ENCODE measurements around the gene VPS13D.

Gene VPS13D

GRCh38 chr1:12208271-12208670, 21.6 kb upstream of the VPS13D start:
- Histone ChIP-seq H3K4me2 (ENCODE audit: low read length) (no peak overlapping the region), H4K20me1 (ENCODE audit: control insufficient read depth, insufficient read depth, low read depth, low read length) (no peaks in the 10 kb centered on the region)
- TF ChIP-seq, protein P1, sequence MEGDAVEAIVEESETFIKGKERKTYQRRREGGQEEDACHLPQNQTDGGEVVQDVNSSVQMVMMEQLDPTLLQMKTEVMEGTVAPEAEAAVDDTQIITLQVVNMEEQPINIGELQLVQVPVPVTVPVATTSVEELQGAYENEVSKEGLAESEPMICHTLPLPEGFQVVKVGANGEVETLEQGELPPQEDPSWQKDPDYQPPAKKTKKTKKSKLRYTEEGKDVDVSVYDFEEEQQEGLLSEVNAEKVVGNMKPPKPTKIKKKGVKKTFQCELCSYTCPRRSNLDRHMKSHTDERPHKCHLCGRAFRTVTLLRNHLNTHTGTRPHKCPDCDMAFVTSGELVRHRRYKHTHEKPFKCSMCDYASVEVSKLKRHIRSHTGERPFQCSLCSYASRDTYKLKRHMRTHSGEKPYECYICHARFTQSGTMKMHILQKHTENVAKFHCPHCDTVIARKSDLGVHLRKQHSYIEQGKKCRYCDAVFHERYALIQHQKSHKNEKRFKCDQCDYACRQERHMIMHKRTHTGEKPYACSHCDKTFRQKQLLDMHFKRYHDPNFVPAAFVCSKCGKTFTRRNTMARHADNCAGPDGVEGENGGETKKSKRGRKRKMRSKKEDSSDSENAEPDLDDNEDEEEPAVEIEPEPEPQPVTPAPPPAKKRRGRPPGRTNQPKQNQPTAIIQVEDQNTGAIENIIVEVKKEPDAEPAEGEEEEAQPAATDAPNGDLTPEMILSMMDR (IDR thresholded peaks at IDR 0.05; ENCODE audit: low read depth, low read length, poor library complexity, severe bottlenecking), result no peak
- TF ChIP-seq EZH2phosphoT487 (IDR thresholded peaks at IDR 0.05; ENCODE audit: borderline replicate concordance, low read length), result no peak

DNA sequence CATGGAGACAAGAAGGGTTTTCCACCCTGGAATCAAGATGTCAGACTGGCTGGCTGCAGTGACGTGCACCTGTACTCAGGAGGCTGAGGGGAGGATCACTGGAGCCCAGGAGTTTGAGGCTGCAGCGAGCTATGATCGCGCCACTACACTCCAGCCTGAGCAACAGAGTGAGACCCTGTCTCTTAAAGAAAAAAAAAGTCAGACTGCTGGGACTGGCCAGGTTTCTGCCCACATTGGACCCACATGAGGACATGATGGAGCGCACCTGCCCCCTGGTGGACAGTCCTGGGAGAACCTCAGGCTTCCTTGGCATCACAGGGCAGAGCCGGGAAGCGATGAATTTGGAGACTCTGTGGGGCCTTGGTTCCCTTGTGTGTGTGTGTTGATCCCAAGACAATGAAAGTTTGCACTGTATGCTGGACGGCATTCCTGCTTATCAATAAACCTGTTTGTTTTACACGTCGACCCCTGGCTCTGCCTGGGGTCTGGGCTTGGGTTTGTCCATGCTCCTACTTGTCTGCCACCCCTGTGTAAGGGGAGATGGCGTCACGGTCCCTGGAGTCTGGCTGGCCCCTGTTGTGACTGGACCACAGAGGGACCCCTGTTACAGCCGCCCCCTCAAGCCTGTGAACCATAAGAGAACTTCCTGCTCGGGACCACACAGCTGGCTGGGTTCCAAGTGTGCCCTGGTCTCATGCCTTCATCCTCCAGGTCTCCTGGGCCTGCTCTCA, 20.9 kb upstream of the VPS13D start:
- no peaks in the 10 kb centered on the region for H3K36me3 ChIP-seq (ENCODE audit: control insufficient read depth, low read length)
- no peaks in the 10 kb centered on the region for H3F3A ChIP-seq (ENCODE audit: control insufficient read depth, insufficient read depth)
- H3K9me3 ChIP-seq (ENCODE audit: control insufficient read depth, insufficient read depth, low read length), result no peaks in the 10 kb centered on the region
- no peaks in the 10 kb centered on the region for H3K79me2 ChIP-seq (ENCODE audit: control insufficient read depth, low read length)
- peak overlapping the region; percentile 10; the same call in 1 of the 2 replicates for H3K4me2 ChIP-seq (ENCODE audit: low read length)
- H3K27me3 ChIP-seq (ENCODE audit: control insufficient read depth, low read length), result peaks cover 14% of the 10 kb centered on the region
- H3K9me2 ChIP-seq (replicated peaks; ENCODE audit: control insufficient read depth, low read length), result no peaks in the 10 kb centered on the region
- H3K27ac ChIP-seq (ENCODE audit: low read depth, low read length), result no peak overlapping the region
- no peak overlapping the region for H3K4me3 ChIP-seq (ENCODE audit: low read length)
- no peaks in the 10 kb centered on the region for H4K20me1 ChIP-seq (ENCODE audit: control insufficient read depth, insufficient read depth, low read depth, low read length)
- H3K4me1 ChIP-seq (ENCODE audit: control insufficient read depth, low read length), result peaks cover 30% of the 10 kb centered on the region
- no peak for TF ChIP-seq EZH2phosphoT487 (IDR thresholded peaks at IDR 0.05; ENCODE audit: borderline replicate concordance, low read length)
- TF ChIP-seq, protein P1 (IDR thresholded peaks at IDR 0.05; ENCODE audit: low read depth, low read length, poor library complexity, severe bottlenecking), result peak; percentile 92

More at GRCh38 chr1:12208271-12208670, 21.6 kb upstream of the VPS13D start:
- Histone ChIP-seq H3K36me3 (ENCODE audit: control insufficient read depth, low read length) (no peaks in the 10 kb centered on the region), H3F3A (ENCODE audit: control insufficient read depth, insufficient read depth) (no peaks in the 10 kb centered on the region), H3K4me1 (ENCODE audit: control insufficient read depth, low read length) (peaks cover 32% of the 10 kb centered on the region), H3K27ac (ENCODE audit: low read depth, low read length) (no peak overlapping the region), H3K9me3 (ENCODE audit: control insufficient read depth, insufficient read depth, low read length) (no peaks in the 10 kb centered on the region), H3K79me2 (ENCODE audit: control insufficient read depth, low read length) (no peaks in the 10 kb centered on the region), H3K4me3 (ENCODE audit: low read length) (no peak overlapping the region), H3K9me2 (replicated peaks; ENCODE audit: control insufficient read depth, low read length) (no peaks in the 10 kb centered on the region), H3K27me3 (ENCODE audit: control insufficient read depth, low read length) (peaks cover 14% of the 10 kb centered on the region)

DNA sequence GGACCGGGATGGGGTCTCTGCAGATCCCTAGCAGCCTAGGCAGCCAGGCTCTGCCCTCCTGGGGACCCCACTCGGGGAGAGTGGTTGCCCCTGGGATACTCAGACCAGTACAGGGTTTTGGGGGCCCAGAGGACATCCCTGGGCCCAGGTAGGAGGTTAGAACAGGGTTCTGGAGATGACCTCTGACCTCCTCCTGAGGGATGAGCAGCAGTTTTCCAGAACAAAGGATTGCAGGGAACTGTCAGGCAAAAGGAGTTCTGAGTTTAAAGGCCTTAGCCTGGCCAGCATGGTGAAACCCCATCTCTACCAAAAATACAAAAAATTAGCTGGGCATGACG, 20.4 kb upstream of the VPS13D start:
- Histone ChIP-seq H3K27me3 (ENCODE audit: control insufficient read depth, low read length) (peaks cover 17% of the 10 kb centered on the region), H3K4me1 (ENCODE audit: control insufficient read depth, low read length) (peaks cover 24% of the 10 kb centered on the region), H3K4me2 (ENCODE audit: low read length) (peak overlapping the region; percentile 10; the same call in 1 of the 2 replicates), H3K79me2 (ENCODE audit: control insufficient read depth, low read length) (no peaks in the 10 kb centered on the region), H3K27ac (ENCODE audit: low read depth, low read length) (no peak overlapping the region), H4K20me1 (ENCODE audit: control insufficient read depth, insufficient read depth, low read depth, low read length) (no peaks in the 10 kb centered on the region), H3K36me3 (ENCODE audit: control insufficient read depth, low read length) (no peaks in the 10 kb centered on the region), H3F3A (ENCODE audit: control insufficient read depth, insufficient read depth) (no peaks in the 10 kb centered on the region), H3K9me3 (ENCODE audit: control insufficient read depth, insufficient read depth, low read length) (no peaks in the 10 kb centered on the region), H3K4me3 (ENCODE audit: low read length) (no peak overlapping the region), H3K9me2 (replicated peaks; ENCODE audit: control insufficient read depth, low read length) (no peaks in the 10 kb centered on the region)
- TF ChIP-seq, protein P1 (IDR thresholded peaks at IDR 0.05; ENCODE audit: low read depth, low read length, poor library complexity, severe bottlenecking), result no peak
- no peak for TF ChIP-seq EZH2phosphoT487 (IDR thresholded peaks at IDR 0.05; ENCODE audit: borderline replicate concordance, low read length)

Data from DOHH2 (cell line).